ENCODE measurements around the gene PBX1. TPM values are rescaled to one million over a fixed set of nuclear protein-coding genes. Genes with fewer than 3 reads are reported as not detected.

The PBX1 gene
- total and polyA plus RNA-seq, 4 donors: 14.0 to 125 (median 40.0) TPM

DNA sequence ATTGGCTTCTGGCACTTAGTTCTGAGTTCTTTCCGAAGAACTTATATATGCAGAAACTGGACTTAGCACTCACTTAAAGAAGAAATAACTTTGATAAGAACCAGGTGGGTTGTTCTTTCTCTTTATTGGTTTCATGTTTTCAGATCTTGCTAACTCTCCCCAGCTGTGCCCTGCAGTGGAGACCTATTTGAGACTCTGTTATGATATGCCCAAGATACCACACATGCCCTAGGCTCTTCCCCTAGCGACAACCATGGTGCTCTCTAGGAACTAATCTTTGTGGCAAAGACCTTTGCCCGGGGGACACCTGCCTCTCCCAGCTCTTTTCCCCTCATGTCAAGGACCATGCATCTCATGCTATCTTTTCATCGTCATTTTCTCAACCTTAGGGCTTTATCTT is 128.8 kb downstream of the PBX1 start:
- H3K36me3 ChIP-seq (ENCODE audit: control insufficient read depth in 1 of 2, insufficient read depth in 2 of 2, low read length in 1 of 2): no peaks in the 10 kb centered on the region
- no peak for ATAC-seq (ENCODE audit: low FRiP score)
- H3K4me1 ChIP-seq (ENCODE audit: control insufficient read depth in 1 of 2, insufficient read depth in 2 of 2, low read length in 2 of 2): peaks cover 0 to 1% of the 10 kb centered on the region in 2 donors
- no peak overlapping the region for H3K4me3 ChIP-seq (ENCODE audit: low read length in 2 of 2)
- WGBS, 2 donors: 95 to 98% methylated on average over 4 of the region's 4 CpGs
- DNase-seq: no peak
- H3K27me3 ChIP-seq (ENCODE audit: control insufficient read depth in 1 of 2, insufficient read depth in 2 of 2, low read length in 1 of 2): no peaks in the 10 kb centered on the region
- H3K27ac ChIP-seq (ENCODE audit: low read depth in 1 of 2, low read length in 2 of 2): no peak overlapping the region
- intact Hi-C loops (cut with DNase I): no loop called here
- no peaks in the 10 kb centered on the region for H3K9me3 ChIP-seq (ENCODE audit: control insufficient read depth, low read length)

DNA sequence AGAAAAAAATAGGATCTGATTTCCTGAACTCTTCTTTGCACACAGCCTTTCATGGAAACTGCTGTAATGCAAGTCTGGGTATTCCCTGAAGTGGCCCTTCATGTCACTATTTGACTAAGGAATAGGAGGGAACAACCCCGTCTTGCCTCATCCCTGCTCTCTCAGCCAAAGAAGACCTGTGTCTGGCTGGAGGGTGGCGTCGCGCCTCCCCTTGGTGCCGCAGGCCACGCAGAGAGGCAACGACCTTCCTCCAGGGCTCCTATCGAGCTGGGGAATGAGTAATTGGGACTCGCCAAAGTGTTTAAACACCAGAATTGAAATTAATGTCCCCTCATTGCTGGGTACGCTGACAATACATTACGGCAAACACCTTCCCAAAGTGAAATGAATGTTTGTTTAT is 129.8 kb downstream of the PBX1 start:
- no peaks in the 10 kb centered on the region for H3K36me3 ChIP-seq (ENCODE audit: control insufficient read depth in 1 of 2, insufficient read depth in 2 of 2, low read length in 1 of 2)
- peaks cover 0 to 1% of the 10 kb centered on the region in 2 donors for H3K4me1 ChIP-seq (ENCODE audit: control insufficient read depth in 1 of 2, insufficient read depth in 2 of 2, low read length in 2 of 2)
- H3K27me3 ChIP-seq (ENCODE audit: control insufficient read depth in 1 of 2, insufficient read depth in 2 of 2, low read length in 1 of 2): no peaks in the 10 kb centered on the region
- intact Hi-C loops (cut with DNase I): no loop called here
- no peak for DNase-seq
- H3K27ac ChIP-seq (ENCODE audit: low read depth in 1 of 2, low read length in 2 of 2): no peak overlapping the region
- H3K9me3 ChIP-seq (ENCODE audit: control insufficient read depth, low read length): no peaks in the 10 kb centered on the region
- no peak for ATAC-seq (ENCODE audit: low FRiP score)
- WGBS, 2 donors: 93% methylated on average over 11 of the region's 11 CpGs
- H3K4me3 ChIP-seq (ENCODE audit: low read length in 2 of 2): no peak overlapping the region

DNA sequence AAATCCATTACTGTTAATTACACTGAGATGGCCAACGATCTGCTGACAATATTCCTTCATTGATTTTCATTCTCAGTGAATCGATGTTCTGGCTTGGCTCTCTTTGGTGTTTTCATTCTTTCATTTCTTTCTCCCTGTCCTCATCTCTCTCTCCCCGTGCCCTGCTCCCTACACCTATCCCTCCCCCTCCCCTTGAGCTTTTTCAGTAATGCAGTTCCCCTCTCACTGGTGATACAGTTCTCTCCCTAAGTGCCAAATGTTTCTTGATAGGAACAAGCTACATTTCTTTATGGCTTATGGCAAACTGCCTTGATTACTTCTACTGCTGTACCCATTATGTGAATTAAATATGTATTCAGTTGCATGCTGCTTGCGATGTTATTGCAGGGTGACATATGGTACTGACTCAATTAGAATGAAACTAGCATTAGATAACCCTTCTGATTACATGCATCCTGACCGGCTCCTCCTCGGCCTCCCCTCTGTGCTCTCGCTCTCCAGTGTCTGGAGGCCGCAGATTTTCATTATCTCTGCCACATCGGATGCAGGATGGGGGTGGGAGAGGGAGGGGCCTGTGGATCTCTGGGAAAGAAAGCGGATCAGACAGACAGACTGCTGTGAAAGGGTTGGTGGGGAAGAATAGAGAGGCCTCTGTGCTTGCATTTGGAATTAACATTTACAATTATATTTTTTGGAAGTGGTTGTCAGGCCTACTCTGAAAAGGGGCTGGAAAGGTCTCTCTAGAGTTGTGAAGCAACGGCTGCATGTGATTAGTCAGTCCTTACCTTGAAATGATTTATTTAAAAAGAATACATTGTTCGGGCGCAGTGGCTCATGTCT is 130.9 kb downstream of the PBX1 start:
- intact Hi-C loops (cut with DNase I): no loop called here
- H3K27me3 ChIP-seq (ENCODE audit: control insufficient read depth in 1 of 2, insufficient read depth in 2 of 2, low read length in 1 of 2): no peaks in the 10 kb centered on the region
- WGBS, 2 donors: 88 to 94% methylated on average over 13 of the region's 13 CpGs
- no peak overlapping the region for H3K4me3 ChIP-seq (ENCODE audit: low read length in 2 of 2)
- no peak overlapping the region for H3K27ac ChIP-seq (ENCODE audit: low read depth in 1 of 2, low read length in 2 of 2)
- H3K36me3 ChIP-seq (ENCODE audit: control insufficient read depth in 1 of 2, insufficient read depth in 2 of 2, low read length in 1 of 2): no peaks in the 10 kb centered on the region
- H3K9me3 ChIP-seq (ENCODE audit: control insufficient read depth, low read length): no peaks in the 10 kb centered on the region
- ATAC-seq (ENCODE audit: low FRiP score): no peak
- H3K4me1 ChIP-seq (ENCODE audit: control insufficient read depth in 1 of 2, insufficient read depth in 2 of 2, low read length in 2 of 2): peaks cover 0 to 1% of the 10 kb centered on the region in 2 donors
- DNase-seq: no peak

DNA sequence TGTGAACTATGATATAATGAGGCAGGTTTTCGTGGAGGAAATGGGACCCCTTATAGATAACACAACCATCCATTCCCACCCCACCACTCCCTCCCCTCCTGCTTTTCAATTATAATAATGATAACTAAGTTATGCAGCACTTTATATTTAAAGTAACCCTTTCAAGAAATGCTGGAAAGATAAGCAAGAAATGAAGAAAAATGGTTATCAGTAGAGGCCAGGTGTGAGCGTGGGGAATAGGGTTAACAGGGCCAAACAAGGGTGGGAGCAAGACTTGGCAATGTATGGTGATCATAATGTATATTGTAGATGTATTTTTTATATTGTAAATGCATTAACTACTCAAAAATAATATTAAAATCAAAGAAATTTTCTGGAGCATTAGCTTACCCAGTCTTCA is 133.4 kb downstream of the PBX1 start:
- ATAC-seq (ENCODE audit: low FRiP score) (no peak), DNase-seq (no peak)
- intact Hi-C loops (cut with DNase I): no loop called here
- Histone ChIP-seq H3K27me3 (ENCODE audit: control insufficient read depth in 1 of 2, insufficient read depth in 2 of 2, low read length in 1 of 2) (no peaks in the 10 kb centered on the region), H3K9me3 (ENCODE audit: control insufficient read depth, low read length) (no peaks in the 10 kb centered on the region), H3K36me3 (ENCODE audit: control insufficient read depth in 1 of 2, insufficient read depth in 2 of 2, low read length in 1 of 2) (no peaks in the 10 kb centered on the region), H3K4me1 (ENCODE audit: control insufficient read depth in 1 of 2, insufficient read depth in 2 of 2, low read length in 2 of 2) (peaks cover 0 to 1% of the 10 kb centered on the region in 2 donors), H3K27ac (ENCODE audit: low read depth in 1 of 2, low read length in 2 of 2) (no peak overlapping the region), H3K4me3 (ENCODE audit: low read length in 2 of 2) (no peak overlapping the region)
- 95 to 97% methylated on average over 2 of the region's 2 CpGs for WGBS, 2 donors

DNA sequence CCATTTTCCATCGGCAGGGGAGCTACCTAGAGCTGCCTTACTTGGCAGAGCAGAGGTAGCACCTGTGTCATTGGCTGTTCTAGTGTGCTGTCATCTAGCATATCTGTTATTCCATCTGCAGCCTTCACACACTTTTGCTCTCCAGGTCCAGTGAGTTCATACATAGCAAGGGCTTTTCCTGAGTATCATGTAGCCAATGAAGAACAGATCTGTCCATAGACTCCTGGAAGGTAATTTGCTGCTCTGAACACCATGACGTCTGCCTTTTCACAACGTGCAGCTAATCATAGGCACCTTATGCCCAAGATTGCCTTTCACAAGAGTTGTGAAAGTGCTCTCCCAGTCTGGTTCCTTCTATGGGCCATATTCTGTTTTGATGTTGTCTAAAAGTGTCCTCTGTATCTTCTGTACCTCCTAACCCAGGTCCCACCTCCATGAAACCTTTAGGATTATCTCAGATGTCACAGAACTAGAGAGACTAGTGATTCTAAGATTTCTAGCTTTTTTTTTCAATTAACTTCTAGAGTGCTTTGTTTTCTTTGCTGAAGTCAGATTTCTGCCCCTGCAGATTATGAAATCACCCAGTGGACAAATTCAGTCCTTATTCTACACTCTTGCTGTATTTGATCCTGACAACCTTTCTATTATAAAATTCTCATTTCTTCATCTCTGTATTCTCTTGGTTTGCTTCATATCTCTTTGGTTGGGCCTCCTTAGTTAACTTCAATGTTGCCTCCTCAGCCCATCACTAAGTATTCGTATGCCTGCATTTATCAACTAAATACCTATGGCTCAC is 134.8 kb downstream of the PBX1 start:
- intact Hi-C loops (cut with DNase I): no loop called here
- Histone ChIP-seq H3K27ac (ENCODE audit: low read depth in 1 of 2, low read length in 2 of 2) (no peak overlapping the region), H3K4me3 (ENCODE audit: low read length in 2 of 2) (no peak overlapping the region), H3K36me3 (ENCODE audit: control insufficient read depth in 1 of 2, insufficient read depth in 2 of 2, low read length in 1 of 2) (no peaks in the 10 kb centered on the region), H3K9me3 (ENCODE audit: control insufficient read depth, low read length) (no peaks in the 10 kb centered on the region), H3K27me3 (ENCODE audit: control insufficient read depth in 1 of 2, insufficient read depth in 2 of 2, low read length in 1 of 2) (no peaks in the 10 kb centered on the region), H3K4me1 (ENCODE audit: control insufficient read depth in 1 of 2, insufficient read depth in 2 of 2, low read length in 2 of 2) (peaks cover 0 to 1% of the 10 kb centered on the region in 2 donors)
- 78 to 92% methylated on average over 4 of the region's 4 CpGs for WGBS, 2 donors
- DNase-seq (no peak), ATAC-seq (ENCODE audit: low FRiP score) (no peak)

DNA sequence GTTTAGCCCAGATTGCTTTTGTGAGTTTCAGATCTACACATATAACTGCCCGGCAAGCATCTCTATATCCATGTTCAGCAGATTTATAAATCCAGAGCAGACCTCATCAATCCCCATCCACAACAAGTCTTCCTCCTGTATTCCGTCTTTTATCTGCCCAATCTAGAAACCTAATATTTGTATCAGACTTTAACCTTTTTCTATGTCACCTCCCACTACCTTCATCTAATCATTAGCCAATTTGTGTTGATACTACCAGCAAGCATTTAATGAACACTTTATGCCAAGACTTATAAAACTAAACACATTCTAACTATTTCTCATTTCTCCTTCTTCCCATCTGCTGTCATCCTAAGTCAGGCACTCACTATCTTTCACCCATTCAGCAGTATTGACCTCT is 135.5 kb downstream of the PBX1 start:
- 98% methylated on average over 2 of the region's 2 CpGs for WGBS, 2 donors

DNA sequence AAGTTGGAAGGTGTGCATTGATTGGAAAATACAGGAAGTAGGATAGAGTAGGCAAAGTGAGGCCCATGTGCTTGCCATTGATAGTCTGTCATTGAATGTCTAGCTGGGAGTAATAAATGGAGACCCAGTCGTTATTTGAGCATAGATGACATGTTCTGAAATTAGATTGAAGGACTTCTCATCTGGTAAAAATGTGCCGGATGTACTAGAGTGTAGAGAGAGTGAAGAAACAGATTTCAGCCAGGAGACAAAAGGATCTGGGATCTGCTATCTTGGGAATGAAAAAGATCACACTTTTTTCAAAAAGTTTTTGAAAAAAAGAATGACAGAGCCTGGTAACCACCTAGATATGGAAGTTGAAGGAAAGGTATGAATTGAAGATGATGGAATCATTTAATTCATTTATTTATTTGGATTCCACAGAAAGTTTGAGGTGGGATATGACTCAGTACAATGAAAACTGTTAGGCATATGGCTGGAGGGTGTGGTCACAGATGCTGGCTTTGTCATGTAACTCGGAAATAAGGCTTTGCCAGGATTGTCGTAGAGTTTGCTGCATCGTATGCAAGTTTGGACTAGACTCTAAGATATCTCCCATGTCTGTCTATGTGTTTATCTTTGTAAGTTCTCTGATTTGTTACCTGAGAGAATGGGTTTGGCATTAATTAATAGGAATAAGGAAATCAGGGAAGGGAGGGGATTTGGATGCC is 137.1 kb downstream of the PBX1 start:
- ATAC-seq (ENCODE audit: low FRiP score): no peak
- intact Hi-C loops (cut with DNase I): no loop called here

More for the DNA sequence above, 135.5 kb downstream of the PBX1 start:
- intact Hi-C loops (cut with DNase I): no loop called here
- Histone ChIP-seq H3K9me3 (ENCODE audit: control insufficient read depth, low read length) (no peaks in the 10 kb centered on the region), H3K4me1 (ENCODE audit: control insufficient read depth in 1 of 2, insufficient read depth in 2 of 2, low read length in 2 of 2) (peaks cover 0 to 1% of the 10 kb centered on the region in 2 donors), H3K4me3 (ENCODE audit: low read length in 2 of 2) (no peak overlapping the region), H3K36me3 (ENCODE audit: control insufficient read depth in 1 of 2, insufficient read depth in 2 of 2, low read length in 1 of 2) (no peaks in the 10 kb centered on the region), H3K27me3 (ENCODE audit: control insufficient read depth in 1 of 2, insufficient read depth in 2 of 2, low read length in 1 of 2) (no peaks in the 10 kb centered on the region), H3K27ac (ENCODE audit: low read depth in 1 of 2, low read length in 2 of 2) (no peak overlapping the region)
- no peak for ATAC-seq (ENCODE audit: low FRiP score)
- DNase-seq: no peak

DNA sequence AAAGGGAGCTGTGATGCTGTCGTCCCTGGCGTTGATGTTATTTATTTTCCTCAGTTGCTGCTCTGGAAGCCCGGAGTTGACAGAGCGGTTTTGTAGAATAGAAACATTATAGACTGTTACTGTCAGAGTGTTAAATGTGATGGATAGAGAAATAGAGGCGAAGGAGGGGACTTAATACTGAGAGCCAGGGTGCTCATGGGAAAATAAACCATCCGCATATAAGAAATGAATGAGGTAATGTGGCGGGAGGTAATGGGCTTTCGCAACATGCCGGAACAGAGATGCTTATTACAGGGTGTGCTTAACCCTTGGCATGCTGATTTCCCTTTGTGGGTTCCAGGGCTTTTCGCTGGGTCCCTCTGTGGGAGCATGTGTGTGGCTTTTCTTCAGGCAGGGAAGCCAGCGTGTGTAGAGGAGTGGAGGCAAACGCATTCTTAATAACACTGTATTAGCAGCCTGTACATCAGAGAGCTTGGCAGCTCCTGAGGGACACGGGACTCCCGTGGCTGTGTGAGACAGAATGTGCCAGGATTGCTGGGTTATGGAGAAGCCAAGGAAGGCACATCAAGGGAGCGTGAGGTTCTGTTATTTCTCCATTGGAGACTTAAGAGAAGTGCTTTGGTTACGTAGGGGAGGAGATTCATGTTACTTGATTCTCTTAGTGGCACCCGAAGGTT is 141.0 kb downstream of the PBX1 start:
- Histone ChIP-seq H3K27me3 (ENCODE audit: control insufficient read depth in 1 of 2, insufficient read depth in 2 of 2, low read length in 1 of 2) (no peaks in the 10 kb centered on the region), H3K27ac (ENCODE audit: low read depth in 1 of 2, low read length in 2 of 2) (no peak overlapping the region), H3K4me1 (ENCODE audit: control insufficient read depth in 1 of 2, insufficient read depth in 2 of 2, low read length in 2 of 2) (peaks cover 0 to 4% of the 10 kb centered on the region in 2 donors), H3K9me3 (ENCODE audit: control insufficient read depth, low read length) (no peaks in the 10 kb centered on the region), H3K36me3 (ENCODE audit: control insufficient read depth in 1 of 2, insufficient read depth in 2 of 2, low read length in 1 of 2) (no peaks in the 10 kb centered on the region), H3K4me3 (ENCODE audit: low read length in 2 of 2) (no peak overlapping the region)
- intact Hi-C loops (cut with DNase I): no loop called here
- DNase-seq: no peak
- 50 to 57% methylated on average over 17 of the region's 17 CpGs for WGBS, 2 donors
- ATAC-seq (ENCODE audit: low FRiP score): no peak

More for the DNA sequence above, 137.1 kb downstream of the PBX1 start:
- Histone ChIP-seq H3K27ac (ENCODE audit: low read depth in 1 of 2, low read length in 2 of 2) (no peak overlapping the region), H3K27me3 (ENCODE audit: control insufficient read depth in 1 of 2, insufficient read depth in 2 of 2, low read length in 1 of 2) (no peaks in the 10 kb centered on the region), H3K36me3 (ENCODE audit: control insufficient read depth in 1 of 2, insufficient read depth in 2 of 2, low read length in 1 of 2) (no peaks in the 10 kb centered on the region), H3K4me3 (ENCODE audit: low read length in 2 of 2) (no peak overlapping the region), H3K4me1 (ENCODE audit: control insufficient read depth in 1 of 2, insufficient read depth in 2 of 2, low read length in 2 of 2) (peaks cover 0 to 1% of the 10 kb centered on the region in 2 donors), H3K9me3 (ENCODE audit: control insufficient read depth, low read length) (no peaks in the 10 kb centered on the region)
- no peak for DNase-seq
- 91 to 92% methylated on average over 5 of the region's 5 CpGs for WGBS, 2 donors
